ENCODE results near the gene C1orf167.
A peak's percentile ranks its signal among the peaks of the same experiment; 100 is the strongest.

C1orf167 gene

GRCh38 chr1:11741482-11741881 lies 20.5 kb upstream of the C1orf167 start:
- no CpG with 5 or more reads among the region's 4 CpGs for WGBS, 2 donors (ENCODE audit: extremely low coverage in 2 of 2, insufficient read length in 2 of 2, insufficient replicate concordance in 1 of 2)
- H2BK15ac ChIP-seq (ENCODE audit: low read length) = no peak overlapping the region

GRCh38 chr1:11741919-11742558 lies 20.0 kb upstream of the C1orf167 start:
- Histone ChIP-seq H3K27me3 (ENCODE audit: control insufficient read depth in 3 of 3, insufficient read depth in 3 of 3, low read depth in 1 of 3, low read length in 3 of 3) (no peaks in the 10 kb centered on the region), H4K8ac (ENCODE audit: low read depth, low read length) (no peak overlapping the region), H3K4ac (ENCODE audit: low read length) (no peak overlapping the region), H3K4me3 (ENCODE audit: low read length in 2 of 2) (no peak overlapping the region), H3K9me3 (replicated peaks in 1 of 2; ENCODE audit: control insufficient read depth in 2 of 2, insufficient read depth in 1 of 2, low read depth in 1 of 2, low read length in 2 of 2) (no peaks in the 10 kb centered on the region), H3K36me3 (replicated peaks in 1 of 2; ENCODE audit: control insufficient read depth in 2 of 2, insufficient read depth in 2 of 2, low read length in 2 of 2) (peaks cover 3 to 13% of the 10 kb centered on the region in 2 donors), H3K27ac (replicated peaks; ENCODE audit: low read length) (no peak overlapping the region), H3K9ac (ENCODE audit: low read depth, low read length, poor library complexity) (no peak overlapping the region), H2BK12ac (ENCODE audit: low read length) (no peak overlapping the region), H2BK15ac (ENCODE audit: low read length) (no peak overlapping the region), H2AK5ac (ENCODE audit: low read depth, low read length) (no peak overlapping the region), H3K23ac (ENCODE audit: low read depth, low read length, poor library complexity) (no peak overlapping the region), H3K4me2 (ENCODE audit: insufficient read depth, low read length, poor library complexity, severe bottlenecking) (no peak overlapping the region), H4K91ac (ENCODE audit: low read depth, low read length, poor library complexity) (no peak overlapping the region), H2BK5ac (ENCODE audit: low read length) (no peak overlapping the region), H3K4me1 (ENCODE audit: control insufficient read depth in 2 of 2, insufficient read depth in 1 of 2, low read depth in 1 of 2, low read length in 2 of 2) (peaks cover 5 to 8% of the 10 kb centered on the region in 2 donors), H3K18ac (ENCODE audit: low read length) (no peak overlapping the region), H3K79me1 (ENCODE audit: low read depth, low read length) (no peaks in the 10 kb centered on the region), H2BK120ac (ENCODE audit: low read depth, low read length) (no peak overlapping the region), H3K14ac (ENCODE audit: low read length) (no peak overlapping the region), H2AFZ (ENCODE audit: low read length) (no peak overlapping the region)
- no peak for DNase-seq (ENCODE audit: low spot score)
- no CpG with 5 or more reads among the region's 5 CpGs for WGBS, 2 donors (ENCODE audit: extremely low coverage in 2 of 2, insufficient read length in 2 of 2, insufficient replicate concordance in 1 of 2)

More at GRCh38 chr1:11741482-11741881, 20.5 kb upstream of the C1orf167 start:
- H2BK120ac ChIP-seq (ENCODE audit: low read depth, low read length) = no peak overlapping the region
- no peak overlapping the region for H3K18ac ChIP-seq (ENCODE audit: low read length)
- H3K9me3 ChIP-seq (replicated peaks in 1 of 2; ENCODE audit: control insufficient read depth in 2 of 2, insufficient read depth in 1 of 2, low read depth in 1 of 2, low read length in 2 of 2) = no peaks in the 10 kb centered on the region
- DNase-seq (ENCODE audit: low spot score) = no peak
- H3K4me2 ChIP-seq (ENCODE audit: insufficient read depth, low read length, poor library complexity, severe bottlenecking) = no peak overlapping the region
- no peak overlapping the region for H2BK5ac ChIP-seq (ENCODE audit: low read length)
- H3K23ac ChIP-seq (ENCODE audit: low read depth, low read length, poor library complexity) = no peak overlapping the region
- no peaks in the 10 kb centered on the region for H3K27me3 ChIP-seq (ENCODE audit: control insufficient read depth in 3 of 3, insufficient read depth in 3 of 3, low read depth in 1 of 3, low read length in 3 of 3)
- peaks cover 2 to 10% of the 10 kb centered on the region in 2 donors for H3K36me3 ChIP-seq (replicated peaks in 1 of 2; ENCODE audit: control insufficient read depth in 2 of 2, insufficient read depth in 2 of 2, low read length in 2 of 2)
- H3K4me3 ChIP-seq (ENCODE audit: low read length in 2 of 2) = no peak overlapping the region
- no peak overlapping the region for H4K8ac ChIP-seq (ENCODE audit: low read depth, low read length)
- H3K4me1 ChIP-seq (ENCODE audit: control insufficient read depth in 2 of 2, insufficient read depth in 1 of 2, low read depth in 1 of 2, low read length in 2 of 2) = peaks cover 8 to 11% of the 10 kb centered on the region in 2 donors
- H4K91ac ChIP-seq (ENCODE audit: low read depth, low read length, poor library complexity) = no peak overlapping the region
- no peak overlapping the region for H3K14ac ChIP-seq (ENCODE audit: low read length)
- no peaks in the 10 kb centered on the region for H3K79me1 ChIP-seq (ENCODE audit: low read depth, low read length)
- no peak overlapping the region for H2AK5ac ChIP-seq (ENCODE audit: low read depth, low read length)
- H2AFZ ChIP-seq (ENCODE audit: low read length) = no peak overlapping the region
- no peak overlapping the region for H3K27ac ChIP-seq (replicated peaks; ENCODE audit: low read length)
- no peak overlapping the region for H3K4ac ChIP-seq (ENCODE audit: low read length)
- H3K9ac ChIP-seq (ENCODE audit: low read depth, low read length, poor library complexity) = no peak overlapping the region
- no peak overlapping the region for H2BK12ac ChIP-seq (ENCODE audit: low read length)

GRCh38 chr1:11744287-11744686 lies 17.7 kb upstream of the C1orf167 start:
- H2BK5ac ChIP-seq (ENCODE audit: low read length) = no peak overlapping the region
- H3K18ac ChIP-seq (ENCODE audit: low read length) = peak overlapping the region; percentile 16
- no peak overlapping the region for H2BK12ac ChIP-seq (ENCODE audit: low read length)
- no peak overlapping the region for H3K23ac ChIP-seq (ENCODE audit: low read depth, low read length, poor library complexity)
- H3K9me3 ChIP-seq (replicated peaks in 1 of 2; ENCODE audit: control insufficient read depth in 2 of 2, insufficient read depth in 1 of 2, low read depth in 1 of 2, low read length in 2 of 2) = no peaks in the 10 kb centered on the region
- no peak for DNase-seq (ENCODE audit: low spot score)
- H3K4me3 ChIP-seq (ENCODE audit: low read length in 2 of 2) = no peak overlapping the region
- no peak overlapping the region for H4K91ac ChIP-seq (ENCODE audit: low read depth, low read length, poor library complexity)
- no peak overlapping the region for H4K8ac ChIP-seq (ENCODE audit: low read depth, low read length)
- no peak overlapping the region for H2AFZ ChIP-seq (ENCODE audit: low read length)
- no peak overlapping the region for H3K4me2 ChIP-seq (ENCODE audit: insufficient read depth, low read length, poor library complexity, severe bottlenecking)
- H2BK120ac ChIP-seq (ENCODE audit: low read depth, low read length) = no peak overlapping the region
- no peak overlapping the region for H3K9ac ChIP-seq (ENCODE audit: low read depth, low read length, poor library complexity)
- peaks cover 4% of the 10 kb centered on the region for H3K79me1 ChIP-seq (ENCODE audit: low read depth, low read length)
- no CpG with 5 or more reads among the region's 9 CpGs for WGBS, 2 donors (ENCODE audit: extremely low coverage in 2 of 2, insufficient read length in 2 of 2, insufficient replicate concordance in 1 of 2)
- no peak overlapping the region for H2AK5ac ChIP-seq (ENCODE audit: low read depth, low read length)
- H2BK15ac ChIP-seq (ENCODE audit: low read length) = no peak overlapping the region
- H3K14ac ChIP-seq (ENCODE audit: low read length) = no peak overlapping the region
- H3K27me3 ChIP-seq (ENCODE audit: control insufficient read depth in 3 of 3, insufficient read depth in 3 of 3, low read depth in 1 of 3, low read length in 3 of 3) = no peaks in the 10 kb centered on the region
- H3K4ac ChIP-seq (ENCODE audit: low read length) = no peak overlapping the region
- H3K36me3 ChIP-seq (replicated peaks in 1 of 2; ENCODE audit: control insufficient read depth in 2 of 2, insufficient read depth in 2 of 2, low read length in 2 of 2) = peaks cover 11 to 21% of the 10 kb centered on the region in 2 donors
- peaks cover 0 to 5% of the 10 kb centered on the region in 2 donors for H3K4me1 ChIP-seq (ENCODE audit: control insufficient read depth in 2 of 2, insufficient read depth in 1 of 2, low read depth in 1 of 2, low read length in 2 of 2)
- no peak overlapping the region for H3K27ac ChIP-seq (replicated peaks; ENCODE audit: low read length)

GRCh38 chr1:11746092-11746491 lies 15.9 kb upstream of the C1orf167 start:
- Histone ChIP-seq H3K27me3 (ENCODE audit: control insufficient read depth in 3 of 3, insufficient read depth in 3 of 3, low read depth in 1 of 3, low read length in 3 of 3) (no peaks in the 10 kb centered on the region), H3K4me1 (ENCODE audit: control insufficient read depth in 2 of 2, insufficient read depth in 1 of 2, low read depth in 1 of 2, low read length in 2 of 2) (no peaks in the 10 kb centered on the region), H4K91ac (ENCODE audit: low read depth, low read length, poor library complexity) (no peak overlapping the region), H2BK120ac (ENCODE audit: low read depth, low read length) (no peak overlapping the region), H2BK15ac (ENCODE audit: low read length) (no peak overlapping the region), H3K9ac (ENCODE audit: low read depth, low read length, poor library complexity) (no peak overlapping the region), H3K18ac (ENCODE audit: low read length) (no peak overlapping the region), H3K9me3 (replicated peaks in 1 of 2; ENCODE audit: control insufficient read depth in 2 of 2, insufficient read depth in 1 of 2, low read depth in 1 of 2, low read length in 2 of 2) (no peaks in the 10 kb centered on the region), H2AFZ (ENCODE audit: low read length) (no peak overlapping the region), H3K4me3 (ENCODE audit: low read length in 2 of 2) (no peak overlapping the region), H3K14ac (ENCODE audit: low read length) (no peak overlapping the region), H2BK12ac (ENCODE audit: low read length) (no peak overlapping the region), H3K27ac (replicated peaks; ENCODE audit: low read length) (no peak overlapping the region), H3K4ac (ENCODE audit: low read length) (no peak overlapping the region), H3K79me1 (ENCODE audit: low read depth, low read length) (peaks cover 4% of the 10 kb centered on the region), H3K4me2 (ENCODE audit: insufficient read depth, low read length, poor library complexity, severe bottlenecking) (no peak overlapping the region), H3K23ac (ENCODE audit: low read depth, low read length, poor library complexity) (no peak overlapping the region), H2AK5ac (ENCODE audit: low read depth, low read length) (no peak overlapping the region), H3K36me3 (replicated peaks in 1 of 2; ENCODE audit: control insufficient read depth in 2 of 2, insufficient read depth in 2 of 2, low read length in 2 of 2) (peaks cover 22 to 35% of the 10 kb centered on the region in 2 donors), H2BK5ac (ENCODE audit: low read length) (no peak overlapping the region), H4K8ac (ENCODE audit: low read depth, low read length) (no peak overlapping the region)
- no CpG with 5 or more reads among the region's 6 CpGs for WGBS, 2 donors (ENCODE audit: extremely low coverage in 2 of 2, insufficient read length in 2 of 2, insufficient replicate concordance in 1 of 2)
- no peak for DNase-seq (ENCODE audit: low spot score)

Measured in neuronal stem cell (in vitro differentiated cells).